ENCODE results near the gene DENND2A.

DNA sequence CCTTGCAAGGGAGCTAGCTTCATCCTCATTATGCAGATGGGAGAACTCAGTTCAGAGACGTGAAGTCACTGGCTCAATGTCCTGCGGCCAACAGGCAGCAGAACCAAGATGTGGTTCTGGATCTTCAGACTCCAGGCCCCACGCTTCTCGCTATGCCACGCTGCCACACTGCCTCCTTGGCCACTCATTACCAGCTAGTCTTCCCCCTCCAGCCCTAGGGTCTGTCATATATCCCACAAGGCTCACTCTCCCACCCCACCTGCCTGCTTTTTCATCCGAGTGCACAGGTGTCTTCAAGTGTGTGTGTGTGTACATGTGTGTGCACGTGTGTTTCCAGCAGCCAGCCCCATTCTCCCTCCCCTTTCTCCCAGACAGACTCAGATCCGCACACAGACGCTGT, 53.4 kb downstream of the DENND2A start:
- no peak for TF ChIP-seq POLR2A (IDR thresholded peaks at IDR 0.05)
- TF ChIP-seq, protein P1, sequence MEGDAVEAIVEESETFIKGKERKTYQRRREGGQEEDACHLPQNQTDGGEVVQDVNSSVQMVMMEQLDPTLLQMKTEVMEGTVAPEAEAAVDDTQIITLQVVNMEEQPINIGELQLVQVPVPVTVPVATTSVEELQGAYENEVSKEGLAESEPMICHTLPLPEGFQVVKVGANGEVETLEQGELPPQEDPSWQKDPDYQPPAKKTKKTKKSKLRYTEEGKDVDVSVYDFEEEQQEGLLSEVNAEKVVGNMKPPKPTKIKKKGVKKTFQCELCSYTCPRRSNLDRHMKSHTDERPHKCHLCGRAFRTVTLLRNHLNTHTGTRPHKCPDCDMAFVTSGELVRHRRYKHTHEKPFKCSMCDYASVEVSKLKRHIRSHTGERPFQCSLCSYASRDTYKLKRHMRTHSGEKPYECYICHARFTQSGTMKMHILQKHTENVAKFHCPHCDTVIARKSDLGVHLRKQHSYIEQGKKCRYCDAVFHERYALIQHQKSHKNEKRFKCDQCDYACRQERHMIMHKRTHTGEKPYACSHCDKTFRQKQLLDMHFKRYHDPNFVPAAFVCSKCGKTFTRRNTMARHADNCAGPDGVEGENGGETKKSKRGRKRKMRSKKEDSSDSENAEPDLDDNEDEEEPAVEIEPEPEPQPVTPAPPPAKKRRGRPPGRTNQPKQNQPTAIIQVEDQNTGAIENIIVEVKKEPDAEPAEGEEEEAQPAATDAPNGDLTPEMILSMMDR (IDR thresholded peaks at IDR 0.05 in 4 of 5, conservative IDR thresholded peaks at IDR 0.05 in 1 of 5): no peak
